GM19025 (cell line): Measurements from ENCODE around the gene MAT1A.
"Not testable (repeated sequence)": the region's sequence is repeated elsewhere in the genome, so short reads cannot be mapped to it uniquely, and the experiment has no call there.

Source experiments
- ATAC-seq: cut with Tn5 transposase; IDR thresholded peaks from one replicate; pipeline ENCODE4 v1.9.1; 2021; ENCODE audit warnings: mild to moderate bottlenecking, low read depth, moderate library complexity; ENCODE audit not compliant: unreplicated experiment

The MAT1A gene

GRCh38 chr10:80236457-80236856 lies 53.0 kb downstream of the MAT1A start:
- not testable (repeated sequence) for ATAC-seq

DNA sequence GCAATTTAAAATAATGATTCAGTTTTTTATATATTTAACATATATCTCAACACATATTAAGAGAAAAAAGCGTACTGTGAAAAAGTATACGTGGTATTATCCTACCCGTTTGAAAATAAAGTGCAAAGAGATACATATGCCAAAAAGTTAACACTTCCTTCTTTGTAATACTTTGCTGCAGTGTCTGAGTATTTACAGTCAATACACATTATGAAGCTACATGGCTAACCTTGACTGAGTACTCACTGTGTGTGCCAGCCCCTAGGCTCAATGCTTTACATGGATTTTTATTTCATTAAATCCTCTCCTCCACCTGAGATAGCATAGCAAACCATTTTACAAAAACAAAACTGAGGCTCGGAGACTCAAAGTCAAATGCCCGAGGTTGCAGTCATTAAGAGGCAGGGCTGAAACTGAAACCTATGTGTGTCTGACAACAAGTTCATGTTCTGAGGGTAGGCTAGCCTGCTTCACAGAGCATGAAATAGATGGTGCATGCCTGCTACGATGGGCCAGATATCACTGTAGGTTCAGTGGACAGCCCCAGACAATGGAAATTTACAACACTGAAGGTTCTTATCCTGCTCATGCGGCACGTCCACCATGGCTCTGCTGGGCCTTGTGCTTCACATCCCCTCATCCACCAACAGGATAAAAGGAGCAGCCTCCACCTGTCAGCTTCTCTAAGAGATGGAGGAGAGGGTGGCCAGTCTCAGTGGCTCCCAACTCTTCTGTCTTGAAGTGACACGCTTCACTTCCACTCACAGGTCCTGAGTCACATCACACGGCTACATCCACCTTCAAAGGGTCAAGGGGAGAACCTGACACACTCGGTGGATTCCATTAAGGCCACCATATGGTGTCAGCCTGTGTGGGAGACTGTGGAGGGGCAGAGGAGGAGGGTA lies 54.9 kb downstream of the MAT1A start:
- ATAC-seq: peak; percentile 100

- not testable (repeated sequence) for ATAC-seq
Measured at GRCh38 chr10:80233871-80234270, 55.6 kb downstream of the MAT1A start.

DNA sequence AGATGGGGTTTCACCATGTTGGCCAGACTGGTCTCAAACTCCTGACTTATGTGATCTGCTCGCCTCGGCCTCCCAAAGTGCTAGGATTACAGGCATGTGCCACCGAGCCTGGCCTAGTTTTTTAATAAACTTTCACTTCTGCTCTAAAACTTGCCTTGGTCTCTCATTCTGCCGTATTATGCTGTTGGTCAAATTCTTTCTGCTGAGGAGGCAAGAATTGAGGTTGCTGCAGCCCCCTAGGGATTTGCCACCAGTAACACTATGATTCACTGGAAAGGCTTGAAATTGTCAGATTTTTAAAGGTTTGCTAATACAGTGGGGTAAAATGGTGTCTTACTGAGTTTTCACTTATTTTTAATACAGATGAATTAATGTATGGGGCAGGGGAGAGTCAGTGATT lies 62.7 kb downstream of the MAT1A start:
- ATAC-seq: peak; percentile 72

DNA sequence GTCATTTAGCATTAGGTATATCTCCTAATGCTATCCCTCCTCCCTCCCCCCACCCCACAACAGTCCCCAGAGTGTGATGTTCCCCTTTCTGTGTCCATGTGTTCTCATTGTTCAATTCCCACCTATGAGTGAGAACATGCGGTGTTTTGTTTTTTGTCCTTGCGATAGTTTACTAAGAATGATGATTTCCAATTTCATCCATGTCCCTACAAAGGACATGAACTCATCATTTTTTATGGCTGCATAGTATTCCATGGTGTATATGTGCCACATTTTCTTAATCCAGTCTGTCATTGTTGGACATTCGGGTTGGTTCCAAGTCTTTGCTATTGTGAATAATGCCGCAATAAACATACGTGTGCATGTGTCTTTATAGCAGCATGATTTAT lies 66.4 kb downstream of the MAT1A start:
- ATAC-seq: not testable (repeated sequence)
